Measurements from ENCODE around the gene IKZF3.
"Not testable (repeated sequence)": the region's sequence is repeated elsewhere in the genome, so short reads cannot be mapped to it uniquely, and the experiment has no call there.

The IKZF3 gene

DNA sequence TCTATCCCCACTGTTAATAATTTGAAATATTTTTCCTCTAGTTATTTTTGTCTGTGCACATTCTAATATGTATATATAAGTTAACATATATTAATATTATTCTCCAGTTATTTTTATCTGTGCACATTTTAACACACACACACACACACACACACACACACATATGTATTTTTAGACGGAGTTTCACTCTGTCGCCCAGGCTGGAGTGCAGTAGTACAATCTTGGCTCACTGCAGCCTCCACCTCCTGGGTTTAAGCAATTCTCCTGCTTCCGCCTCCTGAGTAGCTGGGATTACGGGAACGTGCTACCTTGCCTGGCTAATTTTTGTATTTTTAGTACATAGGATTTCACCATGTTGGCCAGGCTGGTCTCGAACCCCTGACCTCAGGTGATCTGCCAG lies 146.5 kb downstream of the IKZF3 start:
- H3K27me3 ChIP-seq (ENCODE audit: control insufficient read depth, insufficient read depth, low read length, poor library complexity, severe bottlenecking), result no peaks in the 10 kb centered on the region
- H3K4me3 ChIP-seq (ENCODE audit: insufficient read depth, low read depth, low read length), result no peak overlapping the region
- 92 to 93% methylated on average over 6 of the region's 6 CpGs for WGBS, 2 experiments
- H3K4me1 ChIP-seq (ENCODE audit: control insufficient read depth, insufficient read depth, low read length), result no peaks in the 10 kb centered on the region
- no peaks in the 10 kb centered on the region for H3K9me3 ChIP-seq (ENCODE audit: control insufficient read depth, low read length)
- peaks cover 26% of the 10 kb centered on the region for H3K36me3 ChIP-seq (ENCODE audit: control insufficient read depth, insufficient read depth, low read length)
- no peak overlapping the region for H3K27ac ChIP-seq (ENCODE audit: insufficient read depth, low read depth, low read length, poor library complexity, severe bottlenecking)

DNA sequence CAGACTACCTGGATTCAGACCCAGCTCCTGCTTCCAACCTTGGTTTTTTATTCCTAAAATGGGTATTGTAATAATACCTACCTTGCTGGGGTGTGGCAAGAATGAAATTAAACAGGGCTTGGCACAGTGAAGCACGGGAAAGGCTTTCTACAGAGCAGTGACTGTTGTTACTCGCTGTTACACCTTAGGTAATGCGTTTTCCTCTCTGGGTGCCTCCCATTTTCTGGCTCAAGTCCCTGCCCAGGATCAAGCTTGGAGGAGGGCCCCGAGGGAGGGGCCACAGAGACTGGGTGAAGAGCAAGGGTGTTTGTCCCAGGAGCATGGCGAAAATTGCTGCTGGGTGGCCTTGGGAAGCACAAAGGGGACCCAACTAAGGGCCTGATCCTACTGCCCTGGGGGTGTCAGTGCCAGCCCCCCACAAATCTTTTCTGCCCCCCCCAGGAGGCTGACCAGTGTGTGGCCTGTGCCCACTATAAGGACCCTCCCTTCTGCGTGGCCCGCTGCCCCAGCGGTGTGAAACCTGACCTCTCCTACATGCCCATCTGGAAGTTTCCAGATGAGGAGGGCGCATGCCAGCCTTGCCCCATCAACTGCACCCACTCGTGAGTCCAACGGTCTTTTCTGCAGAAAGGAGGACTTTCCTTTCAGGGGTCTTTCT lies 147.1 kb downstream of the IKZF3 start:
- Histone ChIP-seq H3K9me3 (ENCODE audit: control insufficient read depth, low read length) (no peaks in the 10 kb centered on the region), H3K36me3 (ENCODE audit: control insufficient read depth, insufficient read depth, low read length) (peaks cover 30% of the 10 kb centered on the region), H3K27ac (ENCODE audit: insufficient read depth, low read depth, low read length, poor library complexity, severe bottlenecking) (no peak overlapping the region), H3K4me3 (ENCODE audit: insufficient read depth, low read depth, low read length) (no peak overlapping the region), H3K4me1 (ENCODE audit: control insufficient read depth, insufficient read depth, low read length) (no peaks in the 10 kb centered on the region), H3K27me3 (ENCODE audit: control insufficient read depth, insufficient read depth, low read length, poor library complexity, severe bottlenecking) (no peaks in the 10 kb centered on the region)
- 93 to 94% methylated on average over 11 of the region's 11 CpGs for WGBS, 2 experiments

DNA sequence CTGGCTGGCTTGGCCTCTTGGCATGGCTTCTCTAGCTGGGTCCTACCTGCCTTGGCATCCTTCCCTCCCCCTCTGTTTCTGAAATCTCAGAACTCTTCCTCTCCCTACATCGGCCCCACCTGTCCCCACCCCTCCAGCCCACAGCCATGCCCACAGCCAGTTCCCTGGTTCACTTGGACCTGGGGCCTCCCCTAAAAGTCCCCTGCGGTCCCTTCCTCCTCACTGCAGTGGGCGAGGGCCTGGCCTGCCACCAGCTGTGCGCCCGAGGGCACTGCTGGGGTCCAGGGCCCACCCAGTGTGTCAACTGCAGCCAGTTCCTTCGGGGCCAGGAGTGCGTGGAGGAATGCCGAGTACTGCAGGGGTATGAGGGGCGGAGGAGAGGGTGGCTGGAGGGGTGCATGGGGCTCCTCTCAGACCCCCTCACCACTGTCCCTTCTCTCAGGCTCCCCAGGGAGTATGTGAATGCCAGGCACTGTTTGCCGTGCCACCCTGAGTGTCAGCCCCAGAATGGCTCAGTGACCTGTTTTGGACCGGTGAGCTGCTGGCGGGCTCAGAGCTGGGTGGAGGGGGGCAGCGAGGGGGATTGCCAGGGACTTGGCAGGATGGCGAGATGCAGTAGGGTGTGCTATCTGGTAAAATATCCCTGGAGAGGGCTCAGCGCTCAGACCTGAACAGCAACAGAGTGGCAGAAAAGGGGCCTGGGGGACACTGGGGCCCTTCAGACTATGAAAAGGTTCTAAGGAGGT lies 147.9 kb downstream of the IKZF3 start:
- Histone ChIP-seq H3K4me1 (ENCODE audit: control insufficient read depth, insufficient read depth, low read length) (no peaks in the 10 kb centered on the region), H3K27ac (ENCODE audit: insufficient read depth, low read depth, low read length, poor library complexity, severe bottlenecking) (no peak overlapping the region), H3K4me3 (ENCODE audit: insufficient read depth, low read depth, low read length) (no peak overlapping the region), H3K27me3 (ENCODE audit: control insufficient read depth, insufficient read depth, low read length, poor library complexity, severe bottlenecking) (no peaks in the 10 kb centered on the region), H3K36me3 (ENCODE audit: control insufficient read depth, insufficient read depth, low read length) (peaks cover 38% of the 10 kb centered on the region), H3K9me3 (ENCODE audit: control insufficient read depth, low read length) (no peaks in the 10 kb centered on the region)
- WGBS, 2 experiments, result 95% methylated on average over 15 of the region's 15 CpGs

DNA sequence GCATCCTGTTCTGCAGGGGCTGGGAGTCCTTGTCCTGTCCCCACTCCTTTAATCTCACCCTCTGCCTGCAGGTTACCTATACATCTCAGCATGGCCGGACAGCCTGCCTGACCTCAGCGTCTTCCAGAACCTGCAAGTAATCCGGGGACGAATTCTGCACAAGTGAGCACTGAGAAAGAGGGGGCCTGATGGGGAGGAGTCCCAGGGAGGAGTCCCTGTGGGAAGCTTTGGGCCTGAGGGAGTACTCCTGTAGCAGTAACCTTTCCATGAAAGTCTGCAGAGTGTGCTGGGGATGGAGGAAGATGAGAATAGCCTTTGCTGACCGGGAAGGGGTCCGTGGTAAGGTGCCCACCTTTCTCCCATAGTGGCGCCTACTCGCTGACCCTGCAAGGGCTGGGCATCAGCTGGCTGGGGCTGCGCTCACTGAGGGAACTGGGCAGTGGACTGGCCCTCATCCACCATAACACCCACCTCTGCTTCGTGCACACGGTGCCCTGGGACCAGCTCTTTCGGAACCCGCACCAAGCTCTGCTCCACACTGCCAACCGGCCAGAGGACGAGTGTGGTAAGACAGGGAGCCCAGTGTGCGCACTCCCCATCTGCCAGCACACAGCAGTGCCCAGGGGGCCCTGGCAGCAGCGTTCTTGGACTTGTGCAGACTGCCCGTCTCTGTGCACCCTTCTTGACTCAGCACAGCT lies 148.6 kb downstream of the IKZF3 start:
- Histone ChIP-seq H3K36me3 (ENCODE audit: control insufficient read depth, insufficient read depth, low read length) (peaks cover 38% of the 10 kb centered on the region), H3K27me3 (ENCODE audit: control insufficient read depth, insufficient read depth, low read length, poor library complexity, severe bottlenecking) (no peaks in the 10 kb centered on the region), H3K27ac (ENCODE audit: insufficient read depth, low read depth, low read length, poor library complexity, severe bottlenecking) (no peak overlapping the region), H3K9me3 (ENCODE audit: control insufficient read depth, low read length) (no peaks in the 10 kb centered on the region), H3K4me1 (ENCODE audit: control insufficient read depth, insufficient read depth, low read length) (no peaks in the 10 kb centered on the region), H3K4me3 (ENCODE audit: insufficient read depth, low read depth, low read length) (no peak overlapping the region)
- WGBS, 2 experiments, result 95 to 96% methylated on average over 18 of the region's 18 CpGs

DNA sequence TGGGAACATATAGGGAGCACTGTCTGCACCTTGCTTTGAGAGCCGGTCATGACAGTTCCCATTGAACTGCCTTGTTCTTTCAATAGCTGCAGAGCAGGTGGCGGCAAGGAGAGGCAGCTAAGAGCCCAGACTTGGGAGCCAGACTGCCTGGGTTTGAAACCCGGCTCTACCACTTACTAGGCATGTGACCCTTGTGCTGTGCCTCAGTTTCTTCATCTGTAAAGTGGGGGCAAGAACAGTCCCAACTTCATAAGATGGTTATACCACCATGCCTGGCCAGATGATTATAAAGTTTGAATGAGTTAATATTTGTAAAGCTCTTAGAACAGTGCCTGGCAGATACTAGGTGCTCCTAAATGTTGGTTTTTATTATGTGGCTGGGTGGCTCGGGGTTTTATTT lies 149.9 kb downstream of the IKZF3 start:
- WGBS, 2 experiments, result 96% methylated on average over 4 of the region's 4 CpGs
- Histone ChIP-seq H3K27me3 (ENCODE audit: control insufficient read depth, insufficient read depth, low read length, poor library complexity, severe bottlenecking) (no peaks in the 10 kb centered on the region), H3K4me3 (ENCODE audit: insufficient read depth, low read depth, low read length) (no peak overlapping the region), H3K4me1 (ENCODE audit: control insufficient read depth, insufficient read depth, low read length) (no peaks in the 10 kb centered on the region), H3K36me3 (ENCODE audit: control insufficient read depth, insufficient read depth, low read length) (peaks cover 29% of the 10 kb centered on the region), H3K27ac (ENCODE audit: insufficient read depth, low read depth, low read length, poor library complexity, severe bottlenecking) (no peak overlapping the region), H3K9me3 (ENCODE audit: control insufficient read depth, low read length) (no peaks in the 10 kb centered on the region)

DNA sequence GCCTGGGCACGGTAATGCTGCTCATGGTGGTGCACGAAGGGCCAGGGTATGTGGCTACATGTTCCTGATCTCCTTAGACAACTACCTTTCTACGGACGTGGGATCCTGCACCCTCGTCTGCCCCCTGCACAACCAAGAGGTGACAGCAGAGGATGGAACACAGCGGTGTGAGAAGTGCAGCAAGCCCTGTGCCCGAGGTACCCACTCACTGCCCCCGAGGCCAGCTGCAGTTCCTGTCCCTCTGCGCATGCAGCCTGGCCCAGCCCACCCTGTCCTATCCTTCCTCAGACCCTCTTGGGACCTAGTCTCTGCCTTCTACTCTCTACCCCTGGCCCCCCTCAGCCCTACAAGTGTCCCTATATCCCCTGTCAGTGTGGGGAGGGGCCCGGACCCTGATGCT lies 152.3 kb downstream of the IKZF3 start:
- H3K27ac ChIP-seq (ENCODE audit: insufficient read depth, low read depth, low read length, poor library complexity, severe bottlenecking), result no peak overlapping the region
- H3K4me1 ChIP-seq (ENCODE audit: control insufficient read depth, insufficient read depth, low read length), result no peaks in the 10 kb centered on the region
- H3K27me3 ChIP-seq (ENCODE audit: control insufficient read depth, insufficient read depth, low read length, poor library complexity, severe bottlenecking), result no peaks in the 10 kb centered on the region
- 93 to 95% methylated on average over 10 of the region's 10 CpGs for WGBS, 2 experiments
- H3K9me3 ChIP-seq (ENCODE audit: control insufficient read depth, low read length), result no peaks in the 10 kb centered on the region
- peaks cover 27% of the 10 kb centered on the region for H3K36me3 ChIP-seq (ENCODE audit: control insufficient read depth, insufficient read depth, low read length)
- H3K4me3 ChIP-seq (ENCODE audit: insufficient read depth, low read depth, low read length), result no peak overlapping the region

DNA sequence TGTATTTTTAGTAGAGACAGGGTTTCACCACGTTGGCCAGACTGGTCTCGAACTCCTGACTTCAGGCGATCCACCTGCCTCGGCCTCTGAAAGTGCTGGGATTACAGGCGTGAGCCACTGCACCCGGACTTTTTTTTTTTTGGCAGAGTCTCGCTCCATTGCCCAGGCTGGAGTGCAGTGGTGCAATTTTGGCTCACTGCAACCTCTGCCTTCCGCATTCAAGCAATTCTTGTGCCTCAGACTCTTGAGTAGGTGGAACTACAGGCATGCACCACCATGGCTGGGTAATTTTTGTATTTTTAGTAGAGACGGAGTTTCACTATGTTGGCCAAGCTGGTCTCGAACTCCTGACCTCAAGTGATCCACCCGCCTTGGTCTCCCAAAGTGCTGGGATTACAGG lies 153.0 kb downstream of the IKZF3 start:
- peaks cover 26% of the 10 kb centered on the region for H3K36me3 ChIP-seq (ENCODE audit: control insufficient read depth, insufficient read depth, low read length)
- not testable (repeated sequence) for H3K4me3 ChIP-seq (ENCODE audit: insufficient read depth, low read depth, low read length); H3K27me3 ChIP-seq (ENCODE audit: control insufficient read depth, insufficient read depth, low read length, poor library complexity, severe bottlenecking); H3K4me1 ChIP-seq (ENCODE audit: control insufficient read depth, insufficient read depth, low read length); H3K9me3 ChIP-seq (ENCODE audit: control insufficient read depth, low read length); H3K27ac ChIP-seq (ENCODE audit: insufficient read depth, low read depth, low read length, poor library complexity, severe bottlenecking)
- 90 to 96% methylated on average over 11 of the region's 11 CpGs for WGBS, 2 experiments

DNA sequence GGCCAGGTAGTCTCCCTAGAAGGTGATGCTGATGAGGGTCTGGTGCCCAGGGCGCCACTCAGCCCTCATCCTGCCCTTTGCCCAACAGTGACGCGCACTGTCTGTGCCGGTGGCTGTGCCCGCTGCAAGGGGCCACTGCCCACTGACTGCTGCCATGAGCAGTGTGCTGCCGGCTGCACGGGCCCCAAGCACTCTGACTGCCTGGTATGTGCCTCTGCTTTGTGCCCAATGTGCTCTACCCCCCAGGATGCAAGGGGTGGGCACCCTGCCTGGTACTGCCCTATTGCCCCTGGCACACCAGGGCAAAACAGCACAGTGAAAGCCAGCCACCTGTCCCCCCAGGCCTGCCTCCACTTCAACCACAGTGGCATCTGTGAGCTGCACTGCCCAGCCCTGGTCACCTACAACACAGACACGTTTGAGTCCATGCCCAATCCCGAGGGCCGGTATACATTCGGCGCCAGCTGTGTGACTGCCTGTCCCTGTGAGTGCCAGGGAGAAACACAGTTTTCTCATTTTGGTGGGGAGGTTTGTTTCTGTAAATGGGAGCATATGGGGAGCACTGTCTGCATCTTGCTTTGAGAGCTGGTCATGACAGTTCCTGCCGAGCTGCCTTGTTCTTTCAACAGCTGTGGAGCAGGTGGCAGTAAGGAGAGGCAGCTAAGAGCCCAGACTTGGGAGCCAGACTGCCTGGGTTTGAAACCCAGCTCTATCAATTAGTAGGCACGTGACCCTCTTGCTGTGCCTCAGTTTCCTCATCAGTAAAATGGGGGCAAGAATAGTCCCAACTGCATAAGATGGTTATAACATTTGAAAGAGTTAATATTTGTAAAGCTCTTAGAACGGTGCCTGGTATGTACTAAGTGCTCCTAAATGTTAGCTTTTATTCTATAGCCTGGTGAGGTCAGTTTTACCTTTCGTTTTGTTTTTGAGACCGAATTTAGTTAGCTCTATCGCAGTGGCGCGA lies 153.8 kb downstream of the IKZF3 start:
- no peak overlapping the region for H3K27ac ChIP-seq (ENCODE audit: insufficient read depth, low read depth, low read length, poor library complexity, severe bottlenecking)
- H3K27me3 ChIP-seq (ENCODE audit: control insufficient read depth, insufficient read depth, low read length, poor library complexity, severe bottlenecking), result no peaks in the 10 kb centered on the region
- peaks cover 24% of the 10 kb centered on the region for H3K36me3 ChIP-seq (ENCODE audit: control insufficient read depth, insufficient read depth, low read length)
- no peaks in the 10 kb centered on the region for H3K9me3 ChIP-seq (ENCODE audit: control insufficient read depth, low read length)
- H3K4me3 ChIP-seq (ENCODE audit: insufficient read depth, low read depth, low read length), result no peak overlapping the region
- peaks cover 5% of the 10 kb centered on the region for H3K4me1 ChIP-seq (ENCODE audit: control insufficient read depth, insufficient read depth, low read length)
- WGBS, 2 experiments, result 95 to 96% methylated on average over 20 of the region's 20 CpGs

DNA sequence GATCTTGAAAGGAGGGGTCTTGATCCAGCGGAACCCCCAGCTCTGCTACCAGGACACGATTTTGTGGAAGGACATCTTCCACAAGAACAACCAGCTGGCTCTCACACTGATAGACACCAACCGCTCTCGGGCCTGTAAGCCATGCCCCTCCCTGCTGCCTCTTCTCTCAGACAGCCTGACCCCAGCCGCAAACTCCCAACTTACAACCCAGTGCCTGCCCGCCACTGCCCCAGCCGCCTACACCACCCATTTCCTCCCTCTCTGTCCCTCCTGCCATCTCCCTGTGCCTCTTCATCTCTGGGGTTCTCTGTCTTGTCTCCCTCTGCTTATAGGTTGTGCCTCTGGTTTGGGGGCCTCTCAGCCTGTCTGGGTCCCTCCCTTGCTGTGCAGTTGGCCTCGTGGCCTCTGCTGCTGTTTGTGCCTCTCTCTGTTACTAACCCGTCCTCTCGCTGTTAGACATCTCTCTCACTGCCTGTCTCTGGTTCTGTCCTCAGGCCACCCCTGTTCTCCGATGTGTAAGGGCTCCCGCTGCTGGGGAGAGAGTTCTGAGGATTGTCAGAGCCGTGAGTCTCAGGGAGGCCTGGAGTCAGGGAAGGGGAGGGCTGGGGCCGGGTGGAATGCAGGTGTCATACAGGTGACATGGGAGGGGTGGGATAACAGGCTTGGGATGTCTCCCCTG lies 154.7 kb downstream of the IKZF3 start:
- 93 to 95% methylated on average over 14 of the region's 14 CpGs for WGBS, 2 experiments

More for the DNA sequence above, 154.7 kb downstream of the IKZF3 start:
- Histone ChIP-seq H3K4me3 (ENCODE audit: insufficient read depth, low read depth, low read length) (no peak overlapping the region), H3K27me3 (ENCODE audit: control insufficient read depth, insufficient read depth, low read length, poor library complexity, severe bottlenecking) (no peaks in the 10 kb centered on the region), H3K4me1 (ENCODE audit: control insufficient read depth, insufficient read depth, low read length) (peaks cover 13% of the 10 kb centered on the region), H3K9me3 (ENCODE audit: control insufficient read depth, low read length) (no peaks in the 10 kb centered on the region), H3K27ac (ENCODE audit: insufficient read depth, low read depth, low read length, poor library complexity, severe bottlenecking) (no peak overlapping the region), H3K36me3 (ENCODE audit: control insufficient read depth, insufficient read depth, low read length) (peaks cover 24% of the 10 kb centered on the region)
